Activated naive CD4-positive, alpha-beta T cell treated with anti-CD3 and anti-CD28 coated beads, Interleukin-2, amount 50 U/mL, for 24 hours (primary cell): ENCODE data around the gene HAT1.

Source experiments
- H3K27ac Mint-ChIP-seq: one replicate; pipeline ENCODE4 v1.8.0; 2021; ENCODE audit warnings: mild to moderate bottlenecking, mixed read lengths
- H3K27me3 Mint-ChIP-seq: one replicate; pipeline ENCODE4 v1.8.0; 2021; ENCODE audit warnings: mixed read lengths
- H3K36me3 Mint-ChIP-seq: one replicate; pipeline ENCODE4 v1.8.0; 2021; ENCODE audit warnings: mixed read lengths
- H3K4me1 Mint-ChIP-seq: one replicate; pipeline ENCODE4 v1.8.0; 2021; ENCODE audit warnings: mixed read lengths
- H3K4me3 Mint-ChIP-seq: one replicate; pipeline ENCODE4 v1.8.0; 2021; ENCODE audit warnings: mild to moderate bottlenecking, mixed read lengths
- H3K9me3 Mint-ChIP-seq: one replicate; pipeline ENCODE4 v1.8.0; 2021; ENCODE audit warnings: mixed read lengths

The HAT1 gene, protein sequence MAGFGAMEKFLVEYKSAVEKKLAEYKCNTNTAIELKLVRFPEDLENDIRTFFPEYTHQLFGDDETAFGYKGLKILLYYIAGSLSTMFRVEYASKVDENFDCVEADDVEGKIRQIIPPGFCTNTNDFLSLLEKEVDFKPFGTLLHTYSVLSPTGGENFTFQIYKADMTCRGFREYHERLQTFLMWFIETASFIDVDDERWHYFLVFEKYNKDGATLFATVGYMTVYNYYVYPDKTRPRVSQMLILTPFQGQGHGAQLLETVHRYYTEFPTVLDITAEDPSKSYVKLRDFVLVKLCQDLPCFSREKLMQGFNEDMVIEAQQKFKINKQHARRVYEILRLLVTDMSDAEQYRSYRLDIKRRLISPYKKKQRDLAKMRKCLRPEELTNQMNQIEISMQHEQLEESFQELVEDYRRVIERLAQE

DNA sequence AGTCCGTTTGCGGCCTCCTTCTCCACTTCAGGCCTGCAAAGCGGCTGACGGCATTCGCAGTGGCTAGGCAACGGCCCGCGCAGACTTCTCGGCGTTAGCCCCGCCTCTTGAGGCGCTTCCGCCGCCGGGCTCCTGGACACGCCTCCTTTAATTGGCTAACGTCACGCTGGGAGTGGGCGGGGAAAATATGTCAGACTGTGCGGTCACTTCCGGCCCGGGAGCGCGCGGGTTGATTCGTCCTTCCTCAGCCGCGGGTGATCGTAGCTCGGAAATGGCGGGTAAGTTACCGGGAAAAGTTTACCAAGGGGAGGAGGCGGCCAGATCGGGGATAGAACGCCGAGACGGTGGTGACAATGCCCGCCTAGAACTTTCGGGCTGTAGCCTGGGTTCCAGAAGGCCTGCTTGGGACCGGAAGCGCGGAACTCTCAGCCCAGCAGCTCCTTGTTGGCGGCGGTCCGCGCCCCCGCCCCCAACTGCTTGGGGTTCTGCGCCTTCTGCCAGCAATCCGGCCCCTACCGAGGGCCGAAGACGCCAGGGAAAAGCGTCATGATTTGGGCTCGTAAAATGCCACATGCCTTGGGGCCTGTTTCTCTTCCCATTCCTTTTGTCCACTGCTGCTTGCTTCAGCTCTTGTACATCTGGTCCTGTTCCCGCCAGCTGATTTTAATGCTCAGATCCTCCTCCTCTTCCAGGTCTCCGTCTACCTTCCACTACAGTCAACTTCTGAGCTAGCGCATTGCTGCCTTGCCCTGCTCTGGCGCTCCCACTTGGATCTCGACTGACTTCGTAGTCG lies at the start of gene HAT1:
Gene HAT1 (plus strand): TSS at position 232 of the 793 bp plus-strand sequence. CDS start 40 bp downstream, at position 272.
- H3K9me3 Mint-ChIP-seq = no peaks in the 10 kb centered on the region
- H3K27ac Mint-ChIP-seq = peak within 1 kb of the TSS; percentile 99
- H3K27me3 Mint-ChIP-seq = no peaks in the 10 kb centered on the region
- H3K4me1 Mint-ChIP-seq = peaks cover 43% of the 10 kb centered on the region
- peak within 1 kb of the TSS; percentile 96 for H3K4me3 Mint-ChIP-seq
- H3K36me3 Mint-ChIP-seq = peaks cover 7% of the 10 kb centered on the region

DNA sequence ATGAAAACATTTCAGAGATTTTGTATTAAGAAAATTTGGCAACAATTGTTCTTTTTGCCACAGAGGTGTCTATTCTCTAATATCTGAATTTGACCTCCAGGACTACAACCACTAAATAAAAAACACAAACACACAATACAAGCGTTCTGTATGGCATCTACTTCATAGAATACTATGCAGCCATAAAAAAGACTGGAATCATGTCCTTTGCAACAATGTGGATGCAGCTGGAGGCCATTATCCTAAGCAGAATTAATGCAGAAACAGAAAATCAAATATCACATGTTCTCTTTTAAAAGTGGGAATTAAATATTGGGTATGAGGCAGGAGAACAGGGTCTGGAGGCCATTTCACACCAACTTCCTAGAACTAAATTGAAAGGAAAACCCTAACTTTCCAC lies 47.7 kb upstream of the HAT1 start:
- Mint-ChIP-seq H3K27ac (no peak overlapping the region), H3K27me3 (no peaks in the 10 kb centered on the region), H3K36me3 (peaks cover 23% of the 10 kb centered on the region), H3K4me3 (no peak overlapping the region), H3K4me1 (peaks cover 28% of the 10 kb centered on the region), H3K9me3 (no peaks in the 10 kb centered on the region)

DNA sequence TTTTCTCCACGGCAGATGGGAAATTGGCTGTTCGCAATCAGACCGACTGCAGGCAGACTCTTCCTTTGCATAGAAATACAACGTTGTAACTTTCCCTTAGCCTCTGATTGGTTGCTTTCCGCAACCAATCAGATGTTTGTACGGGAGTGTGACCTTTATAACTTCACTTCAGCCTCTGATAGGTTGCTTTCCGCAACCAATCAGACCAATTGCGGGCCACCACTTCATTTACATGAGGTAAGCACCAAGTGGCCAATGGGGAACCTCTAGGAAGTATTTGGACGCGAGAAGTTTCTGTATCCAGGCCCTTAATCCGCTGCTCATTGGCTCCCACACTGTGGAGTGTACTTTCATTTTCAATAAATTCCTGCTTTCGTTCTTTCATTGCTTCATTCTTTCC lies 47.3 kb upstream of the HAT1 start:
- Mint-ChIP-seq H3K4me3 (no peak overlapping the region), H3K9me3 (no peaks in the 10 kb centered on the region), H3K27ac (no peak overlapping the region), H3K4me1 (peaks cover 32% of the 10 kb centered on the region), H3K36me3 (peaks cover 23% of the 10 kb centered on the region), H3K27me3 (no peaks in the 10 kb centered on the region)

DNA sequence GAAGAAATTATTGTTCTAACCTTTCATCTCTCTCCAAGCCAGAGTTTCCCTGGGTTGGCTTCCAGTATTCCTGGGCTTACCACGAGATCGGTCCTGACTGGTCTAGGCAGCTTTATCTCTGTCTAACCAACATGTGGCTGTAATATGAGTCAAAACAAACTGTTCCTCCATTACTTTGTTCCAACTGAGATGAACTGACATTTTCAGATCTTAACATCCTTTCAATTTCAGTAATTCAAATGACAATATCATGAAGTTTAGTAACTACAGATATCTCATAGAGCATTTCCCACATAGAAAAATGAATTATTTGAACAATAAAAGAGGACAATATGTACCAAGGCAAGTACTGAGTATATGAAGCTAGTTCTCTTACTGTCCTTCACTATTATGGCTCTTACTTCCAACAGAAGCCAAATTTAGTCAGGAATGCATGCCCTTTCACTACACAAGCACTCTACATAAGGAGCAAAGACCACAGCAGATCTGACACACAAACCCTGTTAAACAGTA lies 43.7 kb upstream of the HAT1 start:
- no peak overlapping the region for H3K4me3 Mint-ChIP-seq
- peaks cover 14% of the 10 kb centered on the region for H3K36me3 Mint-ChIP-seq

DNA sequence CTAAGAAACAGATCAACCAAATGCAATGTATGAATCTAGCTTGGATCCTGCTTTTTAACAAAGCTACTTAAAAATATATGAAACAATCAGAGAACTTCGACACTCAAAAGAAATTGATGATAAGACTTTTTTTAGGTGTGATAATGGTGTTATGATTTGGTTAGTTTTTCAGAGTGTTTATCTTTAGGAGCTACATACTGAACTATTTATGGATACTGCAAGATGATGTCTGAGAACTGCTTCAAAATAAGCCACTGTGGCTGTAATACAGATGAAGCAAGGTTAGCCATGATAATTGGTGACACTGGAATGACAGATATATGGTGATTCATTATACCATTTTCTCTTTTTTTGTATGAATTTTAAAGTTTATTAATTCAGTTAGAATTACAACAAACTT lies 42.4 kb upstream of the HAT1 start:
- H3K9me3 Mint-ChIP-seq = no peaks in the 10 kb centered on the region
- peaks cover 41% of the 10 kb centered on the region for H3K4me1 Mint-ChIP-seq
- H3K27ac Mint-ChIP-seq = no peak overlapping the region
- no peak overlapping the region for H3K4me3 Mint-ChIP-seq
- no peaks in the 10 kb centered on the region for H3K27me3 Mint-ChIP-seq
- H3K36me3 Mint-ChIP-seq = peaks cover 9% of the 10 kb centered on the region

More for the DNA sequence above, 43.7 kb upstream of the HAT1 start:
- H3K4me1 Mint-ChIP-seq = peaks cover 38% of the 10 kb centered on the region
- no peak overlapping the region for H3K27ac Mint-ChIP-seq
- no peaks in the 10 kb centered on the region for H3K9me3 Mint-ChIP-seq
- H3K27me3 Mint-ChIP-seq = no peaks in the 10 kb centered on the region

DNA sequence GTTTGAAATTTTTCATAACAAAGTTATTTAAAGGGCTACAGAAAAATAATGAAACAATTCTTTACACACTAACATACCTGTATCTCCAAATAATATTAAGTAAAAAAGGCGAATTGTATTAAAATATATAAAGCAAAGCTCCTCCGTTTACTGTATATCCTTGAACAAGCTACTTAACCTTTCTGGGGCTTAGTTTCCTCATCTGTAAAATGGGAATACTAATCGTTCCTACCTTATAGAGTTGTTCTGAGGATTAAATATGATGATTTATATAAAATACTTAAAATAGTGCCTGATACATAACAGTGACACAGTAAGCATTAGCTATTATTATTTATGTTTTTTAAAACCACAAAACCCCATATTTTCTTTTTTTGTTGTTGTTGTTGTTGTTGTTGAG lies 41.5 kb upstream of the HAT1 start:
- Mint-ChIP-seq H3K4me3 (no peak overlapping the region), H3K9me3 (no peaks in the 10 kb centered on the region), H3K27me3 (no peaks in the 10 kb centered on the region), H3K4me1 (peaks cover 41% of the 10 kb centered on the region), H3K27ac (no peak overlapping the region), H3K36me3 (peaks cover 4% of the 10 kb centered on the region)

DNA sequence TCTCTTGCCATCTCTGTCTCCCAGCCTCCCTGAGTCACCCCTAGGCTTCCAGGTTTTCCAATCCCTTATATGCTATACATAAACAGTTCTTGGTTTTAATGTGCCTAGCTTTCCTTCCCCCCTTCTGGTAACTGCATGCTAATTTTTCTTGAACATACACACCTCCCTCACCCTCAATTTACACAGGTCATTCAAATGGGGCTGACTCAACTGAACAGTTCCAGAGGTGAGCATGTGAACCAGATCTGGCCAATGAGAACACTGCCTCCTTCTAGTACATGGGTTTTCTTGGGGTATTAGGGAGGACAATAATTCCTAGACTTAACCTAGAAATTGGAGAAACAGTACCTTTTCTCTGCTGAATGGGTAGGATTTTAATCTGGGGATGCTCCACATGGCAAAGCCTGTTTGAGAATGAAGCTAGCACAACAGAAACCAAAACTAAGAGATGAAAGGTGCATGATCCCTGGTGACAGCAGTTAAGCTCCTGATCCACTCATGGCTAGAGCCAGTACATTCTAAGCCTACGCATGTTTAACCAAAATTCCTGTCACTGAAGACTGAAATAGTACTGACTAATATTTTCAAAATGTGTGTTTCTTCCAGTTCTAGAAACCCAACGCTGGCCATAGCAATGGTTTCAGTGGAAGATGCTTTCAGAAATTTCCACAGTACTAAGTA lies 40.0 kb upstream of the HAT1 start:
- H3K4me3 Mint-ChIP-seq = no peak overlapping the region
- H3K27me3 Mint-ChIP-seq = no peaks in the 10 kb centered on the region
- H3K4me1 Mint-ChIP-seq = peaks cover 36% of the 10 kb centered on the region
- H3K27ac Mint-ChIP-seq = no peak overlapping the region
- H3K36me3 Mint-ChIP-seq = peaks cover 4% of the 10 kb centered on the region
- no peaks in the 10 kb centered on the region for H3K9me3 Mint-ChIP-seq

DNA sequence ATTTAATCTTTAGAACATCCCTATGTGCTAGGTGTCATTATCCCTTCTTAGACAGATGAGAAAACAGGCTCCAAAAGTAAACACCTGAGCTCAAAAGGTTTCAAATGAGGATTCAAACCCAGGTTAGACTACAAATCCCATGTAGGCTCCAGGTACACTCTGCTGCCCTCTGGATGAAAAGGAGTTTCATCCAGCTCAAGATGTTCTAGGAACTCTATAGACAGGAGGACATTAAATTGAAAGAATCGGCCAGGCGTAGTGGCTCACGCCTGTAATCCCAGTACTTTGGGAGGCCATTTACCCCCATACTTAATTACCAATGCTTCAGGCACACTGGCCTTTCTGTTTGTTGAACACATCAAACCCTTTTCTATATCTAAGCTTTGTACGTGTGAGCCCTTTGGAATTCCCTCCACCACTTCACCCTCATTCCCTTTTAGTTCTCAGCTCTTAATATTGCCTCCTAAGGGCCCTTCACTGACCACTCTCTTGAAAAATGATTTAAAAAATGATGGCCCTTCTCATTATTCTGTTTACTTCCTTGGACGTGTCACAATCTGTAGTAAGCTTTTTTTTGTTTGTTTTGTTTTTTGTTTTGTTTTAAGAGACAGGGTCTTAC lies 38.9 kb upstream of the HAT1 start:
- Mint-ChIP-seq H3K4me3 (no peak overlapping the region), H3K36me3 (peaks cover 6% of the 10 kb centered on the region), H3K4me1 (peaks cover 37% of the 10 kb centered on the region), H3K27me3 (no peaks in the 10 kb centered on the region), H3K27ac (no peak overlapping the region), H3K9me3 (no peaks in the 10 kb centered on the region)

DNA sequence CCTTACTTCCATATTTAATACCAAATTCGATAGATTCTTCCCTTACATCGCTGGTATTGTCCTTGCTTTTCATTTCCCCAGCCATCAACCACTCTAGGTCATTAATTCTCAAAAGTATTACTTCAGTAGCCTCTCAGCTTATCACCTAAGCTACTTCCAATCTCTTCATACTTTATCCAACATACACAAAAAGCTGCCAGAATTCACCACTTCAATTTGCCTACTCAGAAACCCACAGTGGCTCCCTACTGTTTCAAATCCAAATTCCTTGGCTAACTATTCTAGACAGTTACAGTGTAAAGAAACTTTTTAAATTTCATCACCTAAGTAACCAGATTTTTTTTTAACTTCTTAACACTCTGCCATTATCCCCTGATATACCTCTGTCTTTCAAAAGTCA lies 32.9 kb upstream of the HAT1 start:
- no peaks in the 10 kb centered on the region for H3K9me3 Mint-ChIP-seq
- no peak overlapping the region for H3K4me3 Mint-ChIP-seq
- H3K27ac Mint-ChIP-seq = no peak overlapping the region
- no peaks in the 10 kb centered on the region for H3K27me3 Mint-ChIP-seq
- H3K4me1 Mint-ChIP-seq = peaks cover 56% of the 10 kb centered on the region
- peaks cover 16% of the 10 kb centered on the region for H3K36me3 Mint-ChIP-seq

DNA sequence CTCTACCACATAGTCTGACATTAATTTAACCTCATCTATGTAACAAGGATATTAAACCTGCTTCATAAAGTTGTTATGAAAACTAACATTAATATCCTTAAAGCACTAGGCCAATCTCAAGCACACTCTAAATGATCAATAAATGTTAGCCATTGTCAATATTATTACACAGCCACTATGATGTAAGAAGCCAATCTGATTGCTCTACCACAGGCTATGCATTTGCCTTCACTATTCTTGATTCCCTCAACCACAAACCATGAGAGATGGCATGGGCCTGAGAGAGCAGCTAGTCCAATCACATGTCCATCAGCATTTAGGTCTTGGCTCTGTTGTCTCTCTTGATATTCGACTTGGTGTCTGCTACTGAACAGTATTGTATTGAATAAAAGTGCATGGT lies 32.5 kb upstream of the HAT1 start:
- Mint-ChIP-seq H3K27me3 (no peaks in the 10 kb centered on the region), H3K9me3 (no peaks in the 10 kb centered on the region), H3K4me1 (peaks cover 61% of the 10 kb centered on the region), H3K36me3 (peaks cover 16% of the 10 kb centered on the region), H3K4me3 (no peak overlapping the region), H3K27ac (no peak overlapping the region)

DNA sequence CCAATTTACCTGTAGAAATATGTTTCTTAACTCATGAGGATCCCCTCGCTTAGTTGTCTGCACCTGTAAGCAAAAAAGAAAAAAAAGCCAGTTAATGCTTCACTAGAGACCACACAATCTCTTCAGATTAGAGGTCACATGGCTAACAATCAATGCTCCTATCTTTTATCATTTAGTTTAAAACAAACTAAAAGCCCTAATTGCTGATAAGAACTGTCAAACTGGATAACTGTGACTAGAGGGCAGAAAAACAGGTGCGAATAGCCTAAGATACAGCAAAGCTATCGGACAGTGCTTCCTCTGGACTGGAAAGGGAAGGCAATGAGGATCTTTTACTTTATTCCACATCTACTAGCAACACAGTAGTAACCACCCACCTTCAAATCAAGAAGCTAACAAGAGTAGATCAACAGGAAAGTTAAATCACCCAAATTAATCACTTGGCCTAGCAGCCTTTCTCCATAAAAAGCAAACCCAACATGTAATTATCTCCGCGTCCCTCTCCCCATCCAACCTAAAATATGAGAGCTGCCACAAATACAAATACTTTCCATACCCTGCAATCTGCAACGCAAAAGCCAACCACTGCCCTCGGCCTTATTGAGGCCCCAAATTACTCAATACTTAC lies 29.0 kb upstream of the HAT1 start:
- Mint-ChIP-seq H3K9me3 (no peaks in the 10 kb centered on the region), H3K27me3 (no peaks in the 10 kb centered on the region), H3K27ac (peak overlapping the region; percentile 87), H3K4me3 (peak overlapping the region; percentile 93), H3K36me3 (peaks cover 14% of the 10 kb centered on the region), H3K4me1 (peaks cover 55% of the 10 kb centered on the region)

DNA sequence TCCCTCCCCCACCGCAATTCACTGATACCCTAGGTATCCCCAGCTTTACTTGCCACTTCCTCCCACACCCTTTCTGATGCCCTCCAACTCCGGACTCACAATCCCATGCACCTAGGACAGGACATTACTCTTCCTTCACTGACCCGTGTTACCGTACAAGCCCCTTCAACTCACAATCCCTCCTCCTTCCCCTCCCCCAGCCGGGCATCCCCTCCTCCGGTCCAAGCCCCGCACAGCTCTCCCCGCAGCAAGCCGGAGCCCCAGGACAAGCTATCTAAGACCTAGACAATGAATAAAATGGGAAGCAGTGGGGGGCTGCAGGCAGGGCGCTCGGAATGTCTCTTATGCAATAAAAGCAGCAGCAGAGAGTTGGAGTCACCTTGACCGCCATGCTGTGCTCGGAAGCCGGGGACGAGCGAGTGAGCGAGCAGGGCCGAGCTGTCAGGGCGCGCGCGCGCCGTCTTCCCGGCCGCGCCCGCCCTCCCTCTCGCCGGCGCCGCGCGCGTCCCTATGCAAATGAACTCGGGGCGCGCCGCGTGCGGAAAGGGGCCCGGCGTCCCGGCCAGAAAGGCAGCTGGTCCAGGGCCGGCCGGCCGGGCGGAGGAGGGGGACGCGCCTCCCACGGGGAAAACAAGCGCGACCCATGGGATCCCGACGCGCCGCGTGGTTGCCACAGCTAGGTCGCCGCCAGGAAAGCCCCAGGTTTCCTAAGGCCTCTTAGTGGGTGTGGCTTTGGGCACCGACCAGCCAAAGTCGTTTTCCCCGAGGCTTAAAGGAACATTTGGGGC lies 28.2 kb upstream of the HAT1 start, which contains the start of gene SLC25A12:
Gene SLC25A12 (minus strand): TSS at position 421 of the 788 bp plus-strand sequence. CDS start 30 bp downstream, at position 391.
- Mint-ChIP-seq H3K4me1 (peaks cover 52% of the 10 kb centered on the region), H3K4me3 (peak within 1 kb of the TSS; percentile 93), H3K9me3 (no peaks in the 10 kb centered on the region), H3K36me3 (peaks cover 12% of the 10 kb centered on the region), H3K27ac (peak within 1 kb of the TSS; percentile 93), H3K27me3 (no peaks in the 10 kb centered on the region)

DNA sequence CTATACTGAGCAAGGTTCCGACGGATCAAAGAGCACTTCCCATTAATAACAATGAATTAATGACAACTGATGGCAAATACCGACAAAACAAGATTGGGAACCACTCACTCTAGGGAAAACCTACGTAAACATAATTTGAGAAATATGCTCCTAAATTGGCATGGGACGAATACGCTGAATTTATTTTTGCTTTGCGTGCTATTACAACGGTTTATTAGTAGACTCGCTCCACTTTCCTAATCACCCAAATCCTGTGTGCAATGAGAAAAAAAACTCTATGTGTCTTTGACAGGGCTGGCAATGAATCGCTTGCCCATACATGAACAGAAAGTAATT lies 27.7 kb upstream of the HAT1 start:
- H3K36me3 Mint-ChIP-seq = peaks cover 10% of the 10 kb centered on the region
- H3K27me3 Mint-ChIP-seq = no peaks in the 10 kb centered on the region
- peaks cover 47% of the 10 kb centered on the region for H3K4me1 Mint-ChIP-seq
- H3K4me3 Mint-ChIP-seq = peak overlapping the region; percentile 93
- no peaks in the 10 kb centered on the region for H3K9me3 Mint-ChIP-seq
- H3K27ac Mint-ChIP-seq = peak overlapping the region; percentile 93

DNA sequence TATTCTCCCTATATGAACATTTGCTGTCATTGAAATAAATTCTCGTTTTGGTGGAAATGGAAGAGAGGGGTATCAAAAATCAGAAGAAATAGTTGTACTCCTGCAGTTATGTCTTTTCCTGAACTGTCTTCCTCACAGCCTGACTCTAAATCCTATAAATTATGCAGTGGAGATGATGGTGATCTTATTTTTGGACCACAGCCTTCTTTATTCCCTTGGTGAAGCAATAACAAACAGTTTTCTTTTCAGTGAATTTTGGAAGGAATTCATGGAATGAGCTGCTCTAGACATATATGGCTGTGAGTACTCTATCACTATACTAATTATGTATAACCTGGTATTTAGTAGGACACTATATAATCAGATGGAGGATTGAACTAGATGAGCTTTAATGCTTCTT lies 26.5 kb upstream of the HAT1 start:
- peaks cover 36% of the 10 kb centered on the region for H3K4me1 Mint-ChIP-seq
- no peak overlapping the region for H3K4me3 Mint-ChIP-seq
- no peak overlapping the region for H3K27ac Mint-ChIP-seq
- no peaks in the 10 kb centered on the region for H3K27me3 Mint-ChIP-seq
- H3K9me3 Mint-ChIP-seq = no peaks in the 10 kb centered on the region
- peaks cover 4% of the 10 kb centered on the region for H3K36me3 Mint-ChIP-seq
